ENCODE results near the gene DAP.

DNA sequence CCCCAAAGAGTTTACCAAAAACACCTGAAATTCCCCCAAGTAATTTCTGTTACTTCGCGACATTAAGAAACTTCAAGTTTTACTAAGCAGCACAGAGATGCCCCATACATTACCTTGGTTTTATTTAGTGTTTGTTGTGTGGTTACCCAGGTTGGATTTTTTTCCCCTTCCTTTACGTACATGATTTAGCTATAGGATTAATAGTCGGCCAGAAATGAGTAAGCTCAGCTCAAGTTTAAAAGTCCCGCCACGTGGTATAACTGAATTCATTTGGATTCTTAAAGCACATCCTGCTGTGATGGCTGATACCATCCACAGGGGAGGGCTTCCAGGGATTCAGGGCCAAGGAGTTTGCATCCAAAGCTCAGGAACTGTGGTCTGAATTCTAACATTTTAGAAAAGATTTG lies 75.9 kb downstream of the DAP start:
- TF ChIP-seq EZH2 (IDR thresholded peaks at IDR 0.05; ENCODE audit: insufficient read depth, poor library complexity, severe bottlenecking) (no peak), EZH2phosphoT487 (IDR thresholded peaks at IDR 0.05; ENCODE audit: insufficient read depth, low read depth) (no peak)

Data from GM23248 (cell line).